ENCODE results near the gene SLC46A2. TPM values are rescaled to one million over a fixed set of nuclear protein-coding genes. Genes with fewer than 3 reads are reported as not detected.

The SLC46A2 gene
- total and polyA plus RNA-seq, 9 of the 15 experiments (the other 6 are each of a cell fraction or from before 2014, with no cell fraction given): not detected

- TF ChIP-seq, protein P1, sequence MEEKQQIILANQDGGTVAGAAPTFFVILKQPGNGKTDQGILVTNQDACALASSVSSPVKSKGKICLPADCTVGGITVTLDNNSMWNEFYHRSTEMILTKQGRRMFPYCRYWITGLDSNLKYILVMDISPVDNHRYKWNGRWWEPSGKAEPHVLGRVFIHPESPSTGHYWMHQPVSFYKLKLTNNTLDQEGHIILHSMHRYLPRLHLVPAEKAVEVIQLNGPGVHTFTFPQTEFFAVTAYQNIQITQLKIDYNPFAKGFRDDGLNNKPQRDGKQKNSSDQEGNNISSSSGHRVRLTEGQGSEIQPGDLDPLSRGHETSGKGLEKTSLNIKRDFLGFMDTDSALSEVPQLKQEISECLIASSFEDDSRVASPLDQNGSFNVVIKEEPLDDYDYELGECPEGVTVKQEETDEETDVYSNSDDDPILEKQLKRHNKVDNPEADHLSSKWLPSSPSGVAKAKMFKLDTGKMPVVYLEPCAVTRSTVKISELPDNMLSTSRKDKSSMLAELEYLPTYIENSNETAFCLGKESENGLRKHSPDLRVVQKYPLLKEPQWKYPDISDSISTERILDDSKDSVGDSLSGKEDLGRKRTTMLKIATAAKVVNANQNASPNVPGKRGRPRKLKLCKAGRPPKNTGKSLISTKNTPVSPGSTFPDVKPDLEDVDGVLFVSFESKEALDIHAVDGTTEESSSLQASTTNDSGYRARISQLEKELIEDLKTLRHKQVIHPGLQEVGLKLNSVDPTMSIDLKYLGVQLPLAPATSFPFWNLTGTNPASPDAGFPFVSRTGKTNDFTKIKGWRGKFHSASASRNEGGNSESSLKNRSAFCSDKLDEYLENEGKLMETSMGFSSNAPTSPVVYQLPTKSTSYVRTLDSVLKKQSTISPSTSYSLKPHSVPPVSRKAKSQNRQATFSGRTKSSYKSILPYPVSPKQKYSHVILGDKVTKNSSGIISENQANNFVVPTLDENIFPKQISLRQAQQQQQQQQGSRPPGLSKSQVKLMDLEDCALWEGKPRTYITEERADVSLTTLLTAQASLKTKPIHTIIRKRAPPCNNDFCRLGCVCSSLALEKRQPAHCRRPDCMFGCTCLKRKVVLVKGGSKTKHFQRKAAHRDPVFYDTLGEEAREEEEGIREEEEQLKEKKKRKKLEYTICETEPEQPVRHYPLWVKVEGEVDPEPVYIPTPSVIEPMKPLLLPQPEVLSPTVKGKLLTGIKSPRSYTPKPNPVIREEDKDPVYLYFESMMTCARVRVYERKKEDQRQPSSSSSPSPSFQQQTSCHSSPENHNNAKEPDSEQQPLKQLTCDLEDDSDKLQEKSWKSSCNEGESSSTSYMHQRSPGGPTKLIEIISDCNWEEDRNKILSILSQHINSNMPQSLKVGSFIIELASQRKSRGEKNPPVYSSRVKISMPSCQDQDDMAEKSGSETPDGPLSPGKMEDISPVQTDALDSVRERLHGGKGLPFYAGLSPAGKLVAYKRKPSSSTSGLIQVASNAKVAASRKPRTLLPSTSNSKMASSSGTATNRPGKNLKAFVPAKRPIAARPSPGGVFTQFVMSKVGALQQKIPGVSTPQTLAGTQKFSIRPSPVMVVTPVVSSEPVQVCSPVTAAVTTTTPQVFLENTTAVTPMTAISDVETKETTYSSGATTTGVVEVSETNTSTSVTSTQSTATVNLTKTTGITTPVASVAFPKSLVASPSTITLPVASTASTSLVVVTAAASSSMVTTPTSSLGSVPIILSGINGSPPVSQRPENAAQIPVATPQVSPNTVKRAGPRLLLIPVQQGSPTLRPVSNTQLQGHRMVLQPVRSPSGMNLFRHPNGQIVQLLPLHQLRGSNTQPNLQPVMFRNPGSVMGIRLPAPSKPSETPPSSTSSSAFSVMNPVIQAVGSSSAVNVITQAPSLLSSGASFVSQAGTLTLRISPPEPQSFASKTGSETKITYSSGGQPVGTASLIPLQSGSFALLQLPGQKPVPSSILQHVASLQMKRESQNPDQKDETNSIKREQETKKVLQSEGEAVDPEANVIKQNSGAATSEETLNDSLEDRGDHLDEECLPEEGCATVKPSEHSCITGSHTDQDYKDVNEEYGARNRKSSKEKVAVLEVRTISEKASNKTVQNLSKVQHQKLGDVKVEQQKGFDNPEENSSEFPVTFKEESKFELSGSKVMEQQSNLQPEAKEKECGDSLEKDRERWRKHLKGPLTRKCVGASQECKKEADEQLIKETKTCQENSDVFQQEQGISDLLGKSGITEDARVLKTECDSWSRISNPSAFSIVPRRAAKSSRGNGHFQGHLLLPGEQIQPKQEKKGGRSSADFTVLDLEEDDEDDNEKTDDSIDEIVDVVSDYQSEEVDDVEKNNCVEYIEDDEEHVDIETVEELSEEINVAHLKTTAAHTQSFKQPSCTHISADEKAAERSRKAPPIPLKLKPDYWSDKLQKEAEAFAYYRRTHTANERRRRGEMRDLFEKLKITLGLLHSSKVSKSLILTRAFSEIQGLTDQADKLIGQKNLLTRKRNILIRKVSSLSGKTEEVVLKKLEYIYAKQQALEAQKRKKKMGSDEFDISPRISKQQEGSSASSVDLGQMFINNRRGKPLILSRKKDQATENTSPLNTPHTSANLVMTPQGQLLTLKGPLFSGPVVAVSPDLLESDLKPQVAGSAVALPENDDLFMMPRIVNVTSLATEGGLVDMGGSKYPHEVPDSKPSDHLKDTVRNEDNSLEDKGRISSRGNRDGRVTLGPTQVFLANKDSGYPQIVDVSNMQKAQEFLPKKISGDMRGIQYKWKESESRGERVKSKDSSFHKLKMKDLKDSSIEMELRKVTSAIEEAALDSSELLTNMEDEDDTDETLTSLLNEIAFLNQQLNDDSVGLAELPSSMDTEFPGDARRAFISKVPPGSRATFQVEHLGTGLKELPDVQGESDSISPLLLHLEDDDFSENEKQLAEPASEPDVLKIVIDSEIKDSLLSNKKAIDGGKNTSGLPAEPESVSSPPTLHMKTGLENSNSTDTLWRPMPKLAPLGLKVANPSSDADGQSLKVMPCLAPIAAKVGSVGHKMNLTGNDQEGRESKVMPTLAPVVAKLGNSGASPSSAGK (IDR thresholded peaks at IDR 0.05): no peak
- TF ChIP-seq SRSF1 (IDR thresholded peaks at IDR 0.05; ENCODE audit: low read depth, low read length): no peak
- TF ChIP-seq LARP7 (IDR thresholded peaks at IDR 0.05): 0 out of 2 replicates have a peak, but pooled peaks have one; percentile 65
- TF ChIP-seq, protein P2, sequence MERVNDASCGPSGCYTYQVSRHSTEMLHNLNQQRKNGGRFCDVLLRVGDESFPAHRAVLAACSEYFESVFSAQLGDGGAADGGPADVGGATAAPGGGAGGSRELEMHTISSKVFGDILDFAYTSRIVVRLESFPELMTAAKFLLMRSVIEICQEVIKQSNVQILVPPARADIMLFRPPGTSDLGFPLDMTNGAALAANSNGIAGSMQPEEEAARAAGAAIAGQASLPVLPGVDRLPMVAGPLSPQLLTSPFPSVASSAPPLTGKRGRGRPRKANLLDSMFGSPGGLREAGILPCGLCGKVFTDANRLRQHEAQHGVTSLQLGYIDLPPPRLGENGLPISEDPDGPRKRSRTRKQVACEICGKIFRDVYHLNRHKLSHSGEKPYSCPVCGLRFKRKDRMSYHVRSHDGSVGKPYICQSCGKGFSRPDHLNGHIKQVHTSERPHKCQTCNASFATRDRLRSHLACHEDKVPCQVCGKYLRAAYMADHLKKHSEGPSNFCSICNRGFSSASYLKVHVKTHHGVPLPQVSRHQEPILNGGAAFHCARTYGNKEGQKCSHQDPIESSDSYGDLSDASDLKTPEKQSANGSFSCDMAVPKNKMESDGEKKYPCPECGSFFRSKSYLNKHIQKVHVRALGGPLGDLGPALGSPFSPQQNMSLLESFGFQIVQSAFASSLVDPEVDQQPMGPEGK (CRISPR knock-in tag; IDR thresholded peaks at IDR 0.05; ENCODE audit: borderline replicate concordance): no peak
- TF ChIP-seq PRMT5 (CRISPR knock-in tag; IDR thresholded peaks at IDR 0.05): no peak
- TF ChIP-seq THRAP3 (IDR thresholded peaks at IDR 0.05; ENCODE audit: borderline replicate concordance): no peak
- TF ChIP-seq ZBTB7A (IDR thresholded peaks at IDR 0.05; ENCODE audit: borderline replicate concordance, control insufficient read depth, low read depth, low read length): peak; percentile 75
- TF ChIP-seq AFF1 (IDR thresholded peaks at IDR 0.05; ENCODE audit: low read depth in 1 of 2, partially characterized antibody in 2 of 2): peak in 1 of 2 experiments; percentile 67
Measured at GRCh38 chr9:112867275-112867991, 23.2 kb downstream of the SLC46A2 start (continued).
